WTC11 (cell line): ENCODE measurements around the gene AFG3L2.

Experiments
- CREB1 ChIP-seq: sonication (generic); formaldehyde crosslinking; IDR thresholded peaks from 2 replicates; pipeline ENCODE4 v1.8.0; 2023; ENCODE audit warnings: mild to moderate bottlenecking, missing genetic modification reagents
- CTCF ChIP-seq: fragments of 200-600 bp; IDR thresholded peaks from 2 replicates; pipeline ENCODE4 v1.8.0; 2022; ENCODE audit warnings: antibody characterized with exemption
- E2F1 ChIP-seq: sonication (generic); formaldehyde crosslinking; IDR thresholded peaks from 2 replicates; pipeline ENCODE4 v1.8.0; 2022; ENCODE audit warnings: mild to moderate bottlenecking, missing genetic modification reagents
- E2F5 ChIP-seq: sonication (generic); formaldehyde crosslinking; IDR thresholded peaks from 2 replicates; pipeline ENCODE4 v1.8.1; 2022; ENCODE audit warnings: mild to moderate bottlenecking, moderate library complexity, missing genetic modification reagents
- SMAD3 ChIP-seq: sonication (generic); formaldehyde crosslinking; IDR thresholded peaks from 2 replicates; pipeline ENCODE4 v1.8.0; 2022; ENCODE audit warnings: missing genetic modification reagents, mild to moderate bottlenecking, borderline replicate concordance
- SOX15 ChIP-seq: fragments of 250-450 bp; sonication (Bioruptor Pico); IDR thresholded peaks from 2 replicates; pipeline ENCODE4 v1.9.0; 2021; ENCODE audit warnings: mild to moderate bottlenecking
- TEAD4 ChIP-seq: sonication (generic); formaldehyde crosslinking; IDR thresholded peaks from 2 replicates; pipeline ENCODE4 v1.8.0; 2022; ENCODE audit warnings: mild to moderate bottlenecking, missing genetic modification reagents
- ZNF317 ChIP-seq: sonication (generic); formaldehyde crosslinking; IDR thresholded peaks from 2 replicates; pipeline ENCODE4 v1.8.1; 2023; ENCODE audit warnings: low read depth, mild to moderate bottlenecking, moderate library complexity, missing genetic modification reagents, borderline replicate concordance
- TF ChIP-seq, protein P1 (sequence below): sonication (generic); formaldehyde crosslinking; IDR thresholded peaks from 2 replicates; pipeline ENCODE4 v1.8.1; 2023; ENCODE audit warnings: mild to moderate bottlenecking, missing genetic modification reagents, borderline replicate concordance
- TF ChIP-seq, protein P2 (sequence below): sonication (generic); formaldehyde crosslinking; IDR thresholded peaks from 2 replicates; pipeline ENCODE4 v1.8.0; 2022; ENCODE audit warnings: mild to moderate bottlenecking, missing genetic modification reagents

- TF ChIP-seq ZNF317 (CRISPR knock-in tag): no peak
- no peak for TF ChIP-seq CTCF
- TF ChIP-seq CREB1 (CRISPR knock-in tag): no peak
- TF ChIP-seq, protein P1, sequence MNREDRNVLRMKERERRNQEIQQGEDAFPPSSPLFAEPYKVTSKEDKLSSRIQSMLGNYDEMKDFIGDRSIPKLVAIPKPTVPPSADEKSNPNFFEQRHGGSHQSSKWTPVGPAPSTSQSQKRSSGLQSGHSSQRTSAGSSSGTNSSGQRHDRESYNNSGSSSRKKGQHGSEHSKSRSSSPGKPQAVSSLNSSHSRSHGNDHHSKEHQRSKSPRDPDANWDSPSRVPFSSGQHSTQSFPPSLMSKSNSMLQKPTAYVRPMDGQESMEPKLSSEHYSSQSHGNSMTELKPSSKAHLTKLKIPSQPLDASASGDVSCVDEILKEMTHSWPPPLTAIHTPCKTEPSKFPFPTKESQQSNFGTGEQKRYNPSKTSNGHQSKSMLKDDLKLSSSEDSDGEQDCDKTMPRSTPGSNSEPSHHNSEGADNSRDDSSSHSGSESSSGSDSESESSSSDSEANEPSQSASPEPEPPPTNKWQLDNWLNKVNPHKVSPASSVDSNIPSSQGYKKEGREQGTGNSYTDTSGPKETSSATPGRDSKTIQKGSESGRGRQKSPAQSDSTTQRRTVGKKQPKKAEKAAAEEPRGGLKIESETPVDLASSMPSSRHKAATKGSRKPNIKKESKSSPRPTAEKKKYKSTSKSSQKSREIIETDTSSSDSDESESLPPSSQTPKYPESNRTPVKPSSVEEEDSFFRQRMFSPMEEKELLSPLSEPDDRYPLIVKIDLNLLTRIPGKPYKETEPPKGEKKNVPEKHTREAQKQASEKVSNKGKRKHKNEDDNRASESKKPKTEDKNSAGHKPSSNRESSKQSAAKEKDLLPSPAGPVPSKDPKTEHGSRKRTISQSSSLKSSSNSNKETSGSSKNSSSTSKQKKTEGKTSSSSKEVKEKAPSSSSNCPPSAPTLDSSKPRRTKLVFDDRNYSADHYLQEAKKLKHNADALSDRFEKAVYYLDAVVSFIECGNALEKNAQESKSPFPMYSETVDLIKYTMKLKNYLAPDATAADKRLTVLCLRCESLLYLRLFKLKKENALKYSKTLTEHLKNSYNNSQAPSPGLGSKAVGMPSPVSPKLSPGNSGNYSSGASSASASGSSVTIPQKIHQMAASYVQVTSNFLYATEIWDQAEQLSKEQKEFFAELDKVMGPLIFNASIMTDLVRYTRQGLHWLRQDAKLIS (CRISPR knock-in tag): no peak
- TF ChIP-seq E2F1 (CRISPR knock-in tag): no peak
- no peak for TF ChIP-seq TEAD4 (CRISPR knock-in tag)
- TF ChIP-seq, protein P2, sequence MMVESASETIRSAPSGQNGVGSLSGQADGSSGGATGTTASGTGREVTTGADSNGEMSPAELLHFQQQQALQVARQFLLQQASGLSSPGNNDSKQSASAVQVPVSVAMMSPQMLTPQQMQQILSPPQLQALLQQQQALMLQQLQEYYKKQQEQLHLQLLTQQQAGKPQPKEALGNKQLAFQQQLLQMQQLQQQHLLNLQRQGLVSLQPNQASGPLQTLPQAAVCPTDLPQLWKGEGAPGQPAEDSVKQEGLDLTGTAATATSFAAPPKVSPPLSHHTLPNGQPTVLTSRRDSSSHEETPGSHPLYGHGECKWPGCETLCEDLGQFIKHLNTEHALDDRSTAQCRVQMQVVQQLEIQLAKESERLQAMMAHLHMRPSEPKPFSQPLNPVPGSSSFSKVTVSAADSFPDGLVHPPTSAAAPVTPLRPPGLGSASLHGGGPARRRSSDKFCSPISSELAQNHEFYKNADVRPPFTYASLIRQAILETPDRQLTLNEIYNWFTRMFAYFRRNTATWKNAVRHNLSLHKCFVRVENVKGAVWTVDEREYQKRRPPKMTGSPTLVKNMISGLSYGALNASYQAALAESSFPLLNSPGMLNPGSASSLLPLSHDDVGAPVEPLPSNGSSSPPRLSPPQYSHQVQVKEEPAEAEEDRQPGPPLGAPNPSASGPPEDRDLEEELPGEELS (CRISPR knock-in tag): no peak
- TF ChIP-seq SMAD3 (CRISPR knock-in tag): no peak
- no peak for TF ChIP-seq SOX15 (CRISPR knock-in tag)
- no peak for TF ChIP-seq E2F5 (CRISPR knock-in tag)
Measured at GRCh38 chr18:12359515-12359927, 17.5 kb downstream of the AFG3L2 start.
